Calu3 (cell line): Measurements from ENCODE around the gene UNC45A. TPM values are rescaled to one million over a fixed set of nuclear protein-coding genes. Genes with fewer than 3 reads are reported as not detected.

Source experiments
- BruUV-seq: library from RNA; stranded (reverse); fragments of 400-500 nt; replicated peaks from 2 replicates; lab custom pipeline; 2021; lab: Mats Ljungman, UMichigan
- CTCF ChIA-PET: fragments of 300-600 bp; sonication (Branson Sonifier 250); formaldehyde crosslinking; loops from one replicate; lab custom pipeline; 2022; ENCODE audit warnings: antibody characterized with exemption; lab: Charles Lee
- DNase-seq: peaks from one replicate; pipeline ENCODE4 v3.0.0; 2022
- H3K27ac Mint-ChIP-seq: one replicate; pipeline ENCODE4 v1.8.0; 2022; ENCODE audit warnings: mixed read lengths; ENCODE audit not compliant: unreplicated experiment
- H3K27me3 Mint-ChIP-seq: one replicate; pipeline ENCODE4 v1.8.0; 2022; ENCODE audit warnings: mixed read lengths; ENCODE audit not compliant: unreplicated experiment
- H3K36me3 Mint-ChIP-seq: one replicate; pipeline ENCODE4 v1.8.0; 2022; ENCODE audit warnings: mild to moderate bottlenecking, moderate library complexity, mixed read lengths; ENCODE audit not compliant: insufficient read depth, unreplicated experiment
- H3K4me1 Mint-ChIP-seq: one replicate; pipeline ENCODE4 v1.8.0; 2022; ENCODE audit warnings: mild to moderate bottlenecking, low read depth, mixed read lengths; ENCODE audit not compliant: unreplicated experiment
- H3K4me3 Mint-ChIP-seq: one replicate; pipeline ENCODE4 v1.8.0; 2022; ENCODE audit warnings: mild to moderate bottlenecking, low read depth, moderate library complexity, mixed read lengths; ENCODE audit not compliant: unreplicated experiment
- H3K9me3 Mint-ChIP-seq: one replicate; pipeline ENCODE4 v1.8.0; 2022; ENCODE audit warnings: low read depth, mixed read lengths; ENCODE audit not compliant: unreplicated experiment
- intact Hi-C: fragments of 100-400 bp; cut with micrococcal nuclease; formaldehyde crosslinking; loops from one replicate; pipeline ENCODE4 v1.10.0; 2022; ENCODE audit not compliant: unreplicated experiment
- total RNA-seq: library from RNA; stranded (reverse); gene quantifications from 2 replicates; pipeline ENCODE4 v1.2.3, GENCODE V29; 2022
- TF ChIP-seq, protein P1 (sequence below): fragments of 200-600 bp; IDR thresholded peaks from one replicate; pipeline ENCODE4 v1.8.0; 2022; ENCODE audit warnings: antibody characterized with exemption; ENCODE audit not compliant: unreplicated experiment

UNC45A gene
- total RNA-seq, 1 experiment from 2014 or later: 66.5 TPM

DNA sequence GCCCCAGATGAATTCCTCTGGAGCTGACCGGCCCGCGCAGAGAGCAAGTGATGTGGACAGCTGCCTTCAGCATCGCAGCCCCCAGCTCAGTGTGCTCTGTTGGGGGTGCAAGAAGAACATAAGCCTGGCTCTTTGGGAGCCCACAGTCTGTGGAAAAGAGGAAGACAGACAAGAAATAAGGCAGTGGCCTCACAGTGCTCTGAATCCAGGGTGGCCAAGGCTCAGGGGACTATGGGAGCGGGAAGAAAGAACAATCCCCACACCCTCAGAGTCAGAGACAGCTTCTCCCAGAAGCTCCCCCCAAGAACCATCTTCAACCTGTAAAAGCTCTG is 2.5 kb upstream of the UNC45A start:
- peak overlapping the region; percentile 92 for H3K4me3 Mint-ChIP-seq
- intact Hi-C loops: loop anchor here (5.0 kb wide), 1 partner anchor 100 kb away; no protein-coding TSS in a partner anchor
- CTCF ChIA-PET: interaction anchor here (0.5 to 3.0 kb wide), 14 partner anchors 17 to 639 kb away, joined by 3 to 18 read pairs (median 7); partner anchors contain the start of genes BLM, MAN2A2 and PRC1
- no peaks in the 10 kb centered on the region for H3K9me3 Mint-ChIP-seq
- DNase-seq: no peak
- H3K36me3 Mint-ChIP-seq: peaks cover 64% of the 10 kb centered on the region
- peaks cover 56% of the 10 kb centered on the region for H3K4me1 Mint-ChIP-seq
- H3K27ac Mint-ChIP-seq: no peak overlapping the region
- H3K27me3 Mint-ChIP-seq: no peaks in the 10 kb centered on the region
- TF ChIP-seq, protein P1, sequence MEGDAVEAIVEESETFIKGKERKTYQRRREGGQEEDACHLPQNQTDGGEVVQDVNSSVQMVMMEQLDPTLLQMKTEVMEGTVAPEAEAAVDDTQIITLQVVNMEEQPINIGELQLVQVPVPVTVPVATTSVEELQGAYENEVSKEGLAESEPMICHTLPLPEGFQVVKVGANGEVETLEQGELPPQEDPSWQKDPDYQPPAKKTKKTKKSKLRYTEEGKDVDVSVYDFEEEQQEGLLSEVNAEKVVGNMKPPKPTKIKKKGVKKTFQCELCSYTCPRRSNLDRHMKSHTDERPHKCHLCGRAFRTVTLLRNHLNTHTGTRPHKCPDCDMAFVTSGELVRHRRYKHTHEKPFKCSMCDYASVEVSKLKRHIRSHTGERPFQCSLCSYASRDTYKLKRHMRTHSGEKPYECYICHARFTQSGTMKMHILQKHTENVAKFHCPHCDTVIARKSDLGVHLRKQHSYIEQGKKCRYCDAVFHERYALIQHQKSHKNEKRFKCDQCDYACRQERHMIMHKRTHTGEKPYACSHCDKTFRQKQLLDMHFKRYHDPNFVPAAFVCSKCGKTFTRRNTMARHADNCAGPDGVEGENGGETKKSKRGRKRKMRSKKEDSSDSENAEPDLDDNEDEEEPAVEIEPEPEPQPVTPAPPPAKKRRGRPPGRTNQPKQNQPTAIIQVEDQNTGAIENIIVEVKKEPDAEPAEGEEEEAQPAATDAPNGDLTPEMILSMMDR: peak; percentile 1
- BruUV-seq: no TSS peak

DNA sequence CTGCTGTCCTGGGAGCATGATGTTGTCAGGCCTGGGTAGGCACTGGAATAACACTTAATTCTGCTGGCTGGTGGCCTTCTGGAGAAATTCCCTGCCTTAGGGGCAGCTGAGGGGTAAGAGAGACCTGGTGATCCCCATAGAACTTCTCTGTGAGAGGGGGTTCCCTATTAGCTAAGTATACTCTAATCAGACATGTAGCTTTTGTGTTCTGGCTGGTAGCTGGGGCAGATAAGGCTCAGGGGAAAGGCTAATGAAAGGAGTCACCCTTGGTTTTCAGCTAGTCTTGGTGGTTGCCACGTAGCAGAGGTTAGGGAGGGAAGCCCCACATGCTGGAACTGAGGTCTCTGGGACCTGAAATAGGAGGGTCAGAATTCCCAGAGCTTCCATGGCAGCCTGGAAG is 1.8 kb upstream of the UNC45A start:
- TF ChIP-seq, protein P1: no peak
- Mint-ChIP-seq H3K4me1 (peaks cover 56% of the 10 kb centered on the region), H3K36me3 (peaks cover 70% of the 10 kb centered on the region), H3K9me3 (no peaks in the 10 kb centered on the region), H3K27me3 (no peaks in the 10 kb centered on the region), H3K27ac (no peak overlapping the region), H3K4me3 (no peak overlapping the region)
- no TSS peak for BruUV-seq
- CTCF ChIA-PET: interaction anchor here (2.1 to 3.0 kb wide), 6 partner anchors 61 to 338 kb away, joined by 5 to 18 read pairs (median 12); partner anchors contain the start of gene PRC1
- no peak for DNase-seq
- intact Hi-C loops: loop anchor here (5.0 kb wide), 1 partner anchor 99 kb away; no protein-coding TSS in a partner anchor

DNA sequence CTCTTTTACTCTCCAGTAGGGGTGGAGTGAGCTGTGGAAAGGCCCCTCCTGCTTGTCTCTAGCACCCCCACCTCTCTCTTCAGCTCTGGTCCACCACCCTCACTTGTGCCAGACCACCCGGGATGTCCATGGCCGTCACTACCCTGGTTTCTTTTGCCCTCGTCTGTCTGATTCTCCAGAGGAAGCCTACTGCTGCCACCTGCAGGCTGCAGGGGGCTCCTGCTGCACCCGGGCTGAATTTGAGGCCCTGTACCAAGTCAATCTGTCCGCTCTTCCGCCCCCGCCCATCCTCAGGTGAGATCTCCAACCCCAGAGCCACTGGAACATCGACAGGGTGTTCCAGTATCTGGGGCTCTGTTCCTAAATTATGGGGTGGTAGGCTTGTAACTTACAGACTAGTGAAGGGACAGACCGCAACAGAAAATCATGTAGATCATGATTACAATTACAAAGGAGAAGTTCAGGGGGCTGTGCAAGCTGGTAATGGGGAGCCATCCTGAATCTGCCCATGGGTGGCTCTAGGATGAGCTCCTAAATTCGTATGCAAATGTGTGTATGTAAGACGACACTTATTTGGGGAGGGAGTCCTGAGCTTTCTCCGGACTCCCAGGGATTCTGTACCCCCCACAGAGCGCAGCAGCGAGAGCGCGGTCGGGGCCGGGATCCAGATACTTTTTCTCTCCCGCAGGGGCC is 683 bp upstream of the UNC45A start:
- H3K4me3 Mint-ChIP-seq: peak overlapping the region; percentile 94
- peaks cover 56% of the 10 kb centered on the region for H3K4me1 Mint-ChIP-seq
- H3K27ac Mint-ChIP-seq: peak overlapping the region; percentile 36
- BruUV-seq: no TSS peak
- intact Hi-C loops: loop anchor here (5.0 kb wide), 1 partner anchor 98 kb away; no protein-coding TSS in a partner anchor
- TF ChIP-seq, protein P1: peak; percentile 82
- H3K27me3 Mint-ChIP-seq: no peaks in the 10 kb centered on the region
- H3K9me3 Mint-ChIP-seq: no peaks in the 10 kb centered on the region
- peak; percentile 95 for DNase-seq
- CTCF ChIA-PET: interaction anchor here (0.9 to 2.1 kb wide), 10 partner anchors 9 to 286 kb away, joined by 3 to 12 read pairs (median 5); partner anchors contain the start of genes MAN2A2 and RCCD1
- peaks cover 76% of the 10 kb centered on the region for H3K36me3 Mint-ChIP-seq

DNA sequence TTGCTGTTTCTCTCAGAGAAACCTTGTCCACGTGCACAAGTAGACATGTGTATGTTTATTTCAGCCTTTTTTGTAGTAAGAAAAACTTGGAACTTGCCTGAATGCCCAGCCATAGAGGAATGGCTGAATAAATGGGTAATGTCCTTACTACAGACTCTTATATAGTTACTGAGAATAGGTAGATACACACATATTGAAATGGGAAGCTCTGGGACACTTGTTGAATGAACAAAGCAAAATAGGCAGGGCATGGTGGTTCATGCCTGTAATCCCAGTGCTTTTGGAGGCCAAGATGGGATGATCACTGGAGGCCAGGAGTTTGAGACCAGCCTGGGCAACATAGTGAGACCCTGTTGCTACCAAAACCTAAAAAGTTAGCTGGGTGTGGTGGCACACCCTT is 1.7 kb downstream of the UNC45A start:
- no peak overlapping the region for H3K27ac Mint-ChIP-seq
- DNase-seq: no peak
- H3K36me3 Mint-ChIP-seq: peaks cover 67% of the 10 kb centered on the region
- no TSS peak for BruUV-seq
- peak overlapping the region; percentile 94 for H3K4me3 Mint-ChIP-seq
- intact Hi-C loops: no loop called here
- peaks cover 39% of the 10 kb centered on the region for H3K4me1 Mint-ChIP-seq
- TF ChIP-seq, protein P1: no peak
- no peaks in the 10 kb centered on the region for H3K9me3 Mint-ChIP-seq
- H3K27me3 Mint-ChIP-seq: no peaks in the 10 kb centered on the region
- CTCF ChIA-PET: no interaction called here
